Measurements from ENCODE around the gene CTSA. TPM values are rescaled to one million over a fixed set of nuclear protein-coding genes. Genes with fewer than 3 reads are reported as not detected.

CTSA gene
- total RNA-seq, 1 experiment from 2014 or later, result 109 TPM

DNA sequence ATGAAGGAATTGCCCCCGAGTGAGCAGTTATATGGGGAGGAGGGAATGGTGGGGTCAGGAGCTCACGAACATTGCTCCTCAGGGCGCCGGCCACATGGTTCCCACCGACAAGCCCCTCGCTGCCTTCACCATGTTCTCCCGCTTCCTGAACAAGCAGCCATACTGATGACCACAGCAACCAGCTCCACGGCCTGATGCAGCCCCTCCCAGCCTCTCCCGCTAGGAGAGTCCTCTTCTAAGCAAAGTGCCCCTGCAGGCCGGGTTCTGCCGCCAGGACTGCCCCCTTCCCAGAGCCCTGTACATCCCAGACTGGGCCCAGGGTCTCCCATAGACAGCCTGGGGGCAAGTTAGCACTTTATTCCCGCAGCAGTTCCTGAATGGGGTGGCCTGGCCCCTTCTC is 7.2 kb downstream of the CTSA start:
- TF ChIP-seq, protein P1, sequence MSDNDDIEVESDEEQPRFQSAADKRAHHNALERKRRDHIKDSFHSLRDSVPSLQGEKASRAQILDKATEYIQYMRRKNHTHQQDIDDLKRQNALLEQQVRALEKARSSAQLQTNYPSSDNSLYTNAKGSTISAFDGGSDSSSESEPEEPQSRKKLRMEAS (IDR thresholded peaks at IDR 0.05), result no peak
- no peak for TF ChIP-seq ZFX (IDR thresholded peaks at IDR 0.05)
- H3K27me3 ChIP-seq (ENCODE audit: insufficient read depth, low read length), result no peaks in the 10 kb centered on the region
- H3K27ac ChIP-seq (ENCODE audit: low read depth, low read length), result no peak overlapping the region
- ChIA-PET CTCF (no interaction called here), POLR2A (no interaction called here), RAD21 (ENCODE audit: low non-redundant PET in 1 of 2, low total read pairs in 2 of 2, uncharacterized antibody in 2 of 2, unreplicated experiment in 2 of 2) (no interaction called here)
- BruUV-seq (replicated peaks), result no TSS peak
- intact Hi-C loops (cut with micrococcal nuclease), result no loop called here
- H3K9me3 ChIP-seq (ENCODE audit: control insufficient read depth in 1 of 2, insufficient read depth in 1 of 2, low read depth in 1 of 2, low read length in 2 of 2), result no peaks in the 10 kb centered on the region
- H4K20me1 ChIP-seq (ENCODE audit: insufficient read depth), result no peaks in the 10 kb centered on the region
- ATAC-seq (no peak), DNase-seq (ENCODE audit: low read depth, low spot score) (no peak)
- H3K4me1 ChIP-seq (ENCODE audit: control insufficient read depth in 1 of 2, insufficient read depth in 2 of 2, low read length in 2 of 2), result no peaks in the 10 kb centered on the region
- no peak overlapping the region for H3K9ac ChIP-seq (ENCODE audit: low read length)
- no peaks in the 10 kb centered on the region for H3K79me2 ChIP-seq (ENCODE audit: insufficient read depth, low read length)
- H3K4me3 ChIP-seq (replicated peaks in 1 of 2; ENCODE audit: low read depth in 1 of 2, low read length in 2 of 2), result no peak overlapping the region
- H3K36me3 ChIP-seq (ENCODE audit: control insufficient read depth in 1 of 2, insufficient read depth in 2 of 2, low read length in 2 of 2), result peaks cover 6 to 12% of the 10 kb centered on the region in 2 experiments; a peak in 3 of 4 replicates
- no peak overlapping the region for H3K4me2 ChIP-seq (ENCODE audit: low read length)
- no peak overlapping the region for H2AFZ ChIP-seq (ENCODE audit: low read depth, low read length, poor library complexity, severe bottlenecking)
- no peaks in the 10 kb centered on the region for H3K9me2 ChIP-seq (ENCODE audit: insufficient read depth)

- ChIA-PET CTCF (interaction anchor here (0.7 kb wide), 1 partner anchor 11 kb away, joined by 3 read pairs; no protein-coding TSS in a partner anchor), RAD21 (ENCODE audit: low non-redundant PET in 1 of 2, low total read pairs in 2 of 2, uncharacterized antibody in 2 of 2, unreplicated experiment in 2 of 2) (no interaction called here), POLR2A (no interaction called here)
- Histone ChIP-seq H3K4me3 (replicated peaks in 1 of 2; ENCODE audit: low read depth in 1 of 2, low read length in 2 of 2) (no peak overlapping the region), H3K9me2 (ENCODE audit: insufficient read depth) (no peaks in the 10 kb centered on the region), H3K27me3 (ENCODE audit: insufficient read depth, low read length) (no peaks in the 10 kb centered on the region), H3K9me3 (ENCODE audit: control insufficient read depth in 1 of 2, insufficient read depth in 1 of 2, low read depth in 1 of 2, low read length in 2 of 2) (no peaks in the 10 kb centered on the region), H3K36me3 (ENCODE audit: control insufficient read depth in 1 of 2, insufficient read depth in 2 of 2, low read length in 2 of 2) (peaks cover 3 to 5% of the 10 kb centered on the region in 2 experiments; a peak in 2 of 4 replicates), H3K9ac (ENCODE audit: low read length) (no peak overlapping the region), H3K4me1 (ENCODE audit: control insufficient read depth in 1 of 2, insufficient read depth in 2 of 2, low read length in 2 of 2) (no peaks in the 10 kb centered on the region), H3K79me2 (ENCODE audit: insufficient read depth, low read length) (no peaks in the 10 kb centered on the region), H3K4me2 (ENCODE audit: low read length) (no peak overlapping the region), H4K20me1 (ENCODE audit: insufficient read depth) (no peaks in the 10 kb centered on the region), H2AFZ (ENCODE audit: low read depth, low read length, poor library complexity, severe bottlenecking) (no peak overlapping the region), H3K27ac (ENCODE audit: low read depth, low read length) (no peak overlapping the region)
- ATAC-seq, result no peak
- no TSS peak for BruUV-seq (replicated peaks)
- intact Hi-C loops (cut with micrococcal nuclease), result no loop called here
- DNase-seq (ENCODE audit: low read depth, low spot score), result no peak
- TF ChIP-seq TCF7L2 (IDR thresholded peaks at IDR 0.05; ENCODE audit: borderline replicate concordance, extremely low read depth, insufficient read depth, insufficient read length) (no peak), EZH2phosphoT487 (IDR thresholded peaks at IDR 0.05; ENCODE audit: borderline replicate concordance) (no peak), CEBPB (IDR thresholded peaks at IDR 0.05; ENCODE audit: low read depth) (no peak), SRF (IDR thresholded peaks at IDR 0.05; ENCODE audit: low read depth) (no peak), POLR2A (IDR thresholded peaks at IDR 0.05; ENCODE audit: borderline replicate concordance, extremely low read depth, insufficient read depth, insufficient read length) (no peak), SP1 (IDR thresholded peaks at IDR 0.05; ENCODE audit: low read depth) (no peak), ZNF274 (IDR thresholded peaks at IDR 0.05; ENCODE audit: low read depth, low read length) (no peak), EZH2 (IDR thresholded peaks at IDR 0.05) (no peak), POLR2AphosphoS5 (IDR thresholded peaks at IDR 0.05; ENCODE audit: low read depth, low read length) (no peak), ZBTB33 (IDR thresholded peaks at IDR 0.05; ENCODE audit: extremely low read depth, insufficient replicate concordance, low read length) (no peak)
- TF ChIP-seq, protein P1 (IDR thresholded peaks at IDR 0.05), result no peak
- TF ChIP-seq, protein P2, sequence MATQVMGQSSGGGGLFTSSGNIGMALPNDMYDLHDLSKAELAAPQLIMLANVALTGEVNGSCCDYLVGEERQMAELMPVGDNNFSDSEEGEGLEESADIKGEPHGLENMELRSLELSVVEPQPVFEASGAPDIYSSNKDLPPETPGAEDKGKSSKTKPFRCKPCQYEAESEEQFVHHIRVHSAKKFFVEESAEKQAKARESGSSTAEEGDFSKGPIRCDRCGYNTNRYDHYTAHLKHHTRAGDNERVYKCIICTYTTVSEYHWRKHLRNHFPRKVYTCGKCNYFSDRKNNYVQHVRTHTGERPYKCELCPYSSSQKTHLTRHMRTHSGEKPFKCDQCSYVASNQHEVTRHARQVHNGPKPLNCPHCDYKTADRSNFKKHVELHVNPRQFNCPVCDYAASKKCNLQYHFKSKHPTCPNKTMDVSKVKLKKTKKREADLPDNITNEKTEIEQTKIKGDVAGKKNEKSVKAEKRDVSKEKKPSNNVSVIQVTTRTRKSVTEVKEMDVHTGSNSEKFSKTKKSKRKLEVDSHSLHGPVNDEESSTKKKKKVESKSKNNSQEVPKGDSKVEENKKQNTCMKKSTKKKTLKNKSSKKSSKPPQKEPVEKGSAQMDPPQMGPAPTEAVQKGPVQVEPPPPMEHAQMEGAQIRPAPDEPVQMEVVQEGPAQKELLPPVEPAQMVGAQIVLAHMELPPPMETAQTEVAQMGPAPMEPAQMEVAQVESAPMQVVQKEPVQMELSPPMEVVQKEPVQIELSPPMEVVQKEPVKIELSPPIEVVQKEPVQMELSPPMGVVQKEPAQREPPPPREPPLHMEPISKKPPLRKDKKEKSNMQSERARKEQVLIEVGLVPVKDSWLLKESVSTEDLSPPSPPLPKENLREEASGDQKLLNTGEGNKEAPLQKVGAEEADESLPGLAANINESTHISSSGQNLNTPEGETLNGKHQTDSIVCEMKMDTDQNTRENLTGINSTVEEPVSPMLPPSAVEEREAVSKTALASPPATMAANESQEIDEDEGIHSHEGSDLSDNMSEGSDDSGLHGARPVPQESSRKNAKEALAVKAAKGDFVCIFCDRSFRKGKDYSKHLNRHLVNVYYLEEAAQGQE (IDR thresholded peaks at IDR 0.05; ENCODE audit: low read depth), result no peak
These were observed 8.1 kb downstream of the CTSA start for GRCh38 chr20:45899046-45899835.
